H1 (cell line): ENCODE data around the gene CDT1.

ENCODE experiments used
- BRCA1 ChIP-seq: IDR thresholded peaks from 2 replicates; pipeline ENCODE4 v1.6.1; 2012; ENCODE audit warnings: low read depth, low read length, improper control_type of control experiment
- CTCF ChIP-seq, 3 experiments: IDR thresholded peaks; 1 replicate in 2 of 3; 2 replicates in 1 of 3; pipeline versions ENCODE4 v1.5.1 to v1.6.1; 2011; ENCODE audit warnings: low read length in 3 of 3, mild to moderate bottlenecking in 3 of 3, inconsistent platforms in 2 of 3, low read depth in 1 of 3, moderate library complexity in 1 of 3; ENCODE audit not compliant: insufficient read depth in 1 of 3; ENCODE audit errors: control extremely low read depth in 1 of 3
- EP300 ChIP-seq, 2 experiments: IDR thresholded peaks; 1 replicate in 1 of 2; 2 replicates in 1 of 2; pipeline ENCODE4 v1.6.1; 2011 to 2012; ENCODE audit warnings: low read depth in 2 of 2, low read length in 2 of 2, mild to moderate bottlenecking in 2 of 2, borderline replicate concordance in 1 of 2, inconsistent platforms in 1 of 2, moderate library complexity in 1 of 2
- EZH2 ChIP-seq: fragments of 200-600 bp; sonication (generic); IDR thresholded peaks from 2 replicates; pipeline ENCODE4 v1.7.1; 2012; ENCODE audit warnings: low read depth, mild to moderate bottlenecking, moderate library complexity, low read length, inconsistent platforms; ENCODE audit not compliant: severe bottlenecking
- JUND ChIP-seq: IDR thresholded peaks from 2 replicates; pipeline ENCODE4 v1.6.1; 2011; ENCODE audit warnings: mild to moderate bottlenecking, improper control_type of control experiment, low read length
- PHF8 ChIP-seq: fragments of 200-600 bp; sonication (generic); conservative IDR thresholded peaks from 2 replicates; pipeline ENCODE4 v1.7.1; 2012; ENCODE audit warnings: low read depth, mild to moderate bottlenecking, inconsistent platforms, low read length, moderate library complexity
- POLR2A ChIP-seq, 2 experiments: IDR thresholded peaks; 1 replicate in 1 of 2; 2 replicates in 1 of 2; pipeline ENCODE4 v1.6.1; 2011; ENCODE audit warnings: low read depth in 2 of 2, low read length in 2 of 2, mild to moderate bottlenecking in 2 of 2; ENCODE audit errors: control extremely low read depth in 1 of 2
- RXRA ChIP-seq: IDR thresholded peaks from 2 replicates; pipeline ENCODE4 v1.6.1; 2011; ENCODE audit warnings: low read depth, mild to moderate bottlenecking, low read length, moderate library complexity; ENCODE audit not compliant: insufficient read depth
- SUZ12 ChIP-seq: fragments of 200-600 bp; sonication (generic); IDR thresholded peaks from 2 replicates; pipeline ENCODE4 v1.6.1; 2012; ENCODE audit warnings: mild to moderate bottlenecking, inconsistent platforms, low read length, moderate library complexity, mixed read lengths

GRCh38 chr16:88815227-88815626 is 11.6 kb downstream of the CDT1 start:
- TF ChIP-seq RXRA (no peak), JUND (no peak), POLR2A (IDR thresholded peaks at IDR 0.05; ENCODE audit: control extremely low read depth in 1 of 2, low read depth in 2 of 2, low read length in 2 of 2) (no peak), EZH2 (no peak), CTCF (IDR thresholded peaks at IDR 0.05; ENCODE audit: control extremely low read depth in 1 of 3, insufficient read depth in 1 of 3, low read depth in 1 of 3, low read length in 3 of 3) (no peak), BRCA1 (no peak), PHF8 (no peak), SUZ12 (no peak), EP300 (IDR thresholded peaks at IDR 0.05; ENCODE audit: borderline replicate concordance in 1 of 2, low read depth in 2 of 2, low read length in 2 of 2) (no peak)
